WTC11 (cell line): ENCODE measurements around the gene NOTO. TPM values are rescaled to one million over a fixed set of nuclear protein-coding genes. Genes with fewer than 3 reads are reported as not detected.
A peak's percentile ranks its signal among the peaks of the same experiment; 100 is the strongest.

Experiments used
- ATAC-seq: fragments of 200-7000 bp; cut with Tn5 transposase; 2 replicates; pipeline ENCODE4 v1.10.0; 2021; ENCODE audit warnings: mild to moderate bottlenecking, moderate library complexity
- CTCF ChIA-PET: fragments of 300-600 bp; sonication (Branson Sonifier 250); formaldehyde crosslinking; loops from one replicate; lab custom pipeline; 2021; ENCODE audit warnings: antibody characterized with exemption; lab: Charles Lee
- POLR2A ChIA-PET: fragments of 350-600 bp; sonication (Branson Sonifier 250); formaldehyde crosslinking; loops from one replicate; lab custom pipeline; 2021; ENCODE audit warnings: antibody characterized with exemption; lab: Charles Lee
- DNase-seq: peaks from one replicate; pipeline ENCODE4 v3.0.0; 2021; ENCODE audit warnings: low spot score
- H3K27ac Mint-ChIP-seq: 2 replicates; pipeline ENCODE4 v1.8.0; 2021; ENCODE audit warnings: mixed read lengths
- H3K27me3 Mint-ChIP-seq: 2 replicates; pipeline ENCODE4 v1.8.0; 2021; ENCODE audit warnings: low read depth, mild to moderate bottlenecking, moderate library complexity, mixed read lengths
- H3K36me3 Mint-ChIP-seq: 2 replicates; pipeline ENCODE4 v1.8.0; 2021; ENCODE audit warnings: mixed read lengths
- H3K4me1 Mint-ChIP-seq: 2 replicates; pipeline ENCODE4 v1.8.0; 2022; ENCODE audit warnings: mixed read lengths
- H3K4me3 Mint-ChIP-seq: 2 replicates; pipeline ENCODE4 v1.8.0; 2021; ENCODE audit warnings: mild to moderate bottlenecking, moderate library complexity, mixed read lengths
- H3K9me3 Mint-ChIP-seq: 2 replicates; pipeline ENCODE4 v1.8.0; 2021; ENCODE audit warnings: mixed read lengths
- ATF1 ChIP-seq: sonication (generic); formaldehyde crosslinking; IDR thresholded peaks from 2 replicates; pipeline ENCODE4 v1.8.1; 2023; ENCODE audit warnings: mild to moderate bottlenecking, moderate library complexity, missing genetic modification reagents
- ATF2 ChIP-seq: sonication (generic); formaldehyde crosslinking; IDR thresholded peaks from 2 replicates; pipeline ENCODE4 v1.8.1; 2022; ENCODE audit warnings: low read depth, missing genetic modification reagents, borderline replicate concordance
- CBFB ChIP-seq: sonication (generic); formaldehyde crosslinking; IDR thresholded peaks from 2 replicates; pipeline ENCODE4 v1.8.1; 2022; ENCODE audit warnings: mild to moderate bottlenecking, low read depth, missing genetic modification reagents
- CREB1 ChIP-seq: sonication (generic); formaldehyde crosslinking; IDR thresholded peaks from 2 replicates; pipeline ENCODE4 v1.8.0; 2023; ENCODE audit warnings: mild to moderate bottlenecking, missing genetic modification reagents
- CTCF ChIP-seq: fragments of 200-600 bp; IDR thresholded peaks from 2 replicates; pipeline ENCODE4 v1.8.0; 2022; ENCODE audit warnings: antibody characterized with exemption
- E2F4 ChIP-seq: sonication (generic); formaldehyde crosslinking; IDR thresholded peaks from 2 replicates; pipeline ENCODE4 v1.8.1; 2022; ENCODE audit warnings: low read depth, mild to moderate bottlenecking, moderate library complexity, missing genetic modification reagents, borderline replicate concordance
- ERG ChIP-seq: fragments of 250-450 bp; sonication (Bioruptor Pico); IDR thresholded peaks from 2 replicates; pipeline ENCODE4 v1.8.0; 2021; ENCODE audit warnings: mild to moderate bottlenecking
- FOXK1 ChIP-seq: sonication (generic); formaldehyde crosslinking; IDR thresholded peaks from 2 replicates; pipeline ENCODE4 v1.8.0; 2022; ENCODE audit warnings: mild to moderate bottlenecking, moderate library complexity, missing genetic modification reagents
- FOXP1 ChIP-seq: sonication (generic); formaldehyde crosslinking; IDR thresholded peaks from 2 replicates; pipeline ENCODE4 v1.8.0; 2022; ENCODE audit warnings: missing genetic modification reagents, mild to moderate bottlenecking, moderate library complexity, borderline replicate concordance
- MXD4 ChIP-seq: fragments of 250-450 bp; sonication (Bioruptor Pico); IDR thresholded peaks from 2 replicates; pipeline ENCODE4 v1.8.0; 2021; ENCODE audit warnings: mild to moderate bottlenecking, moderate library complexity, borderline replicate concordance
- MYBL2 ChIP-seq: sonication (generic); formaldehyde crosslinking; IDR thresholded peaks from 2 replicates; pipeline ENCODE4 v1.8.1; 2023; ENCODE audit warnings: mild to moderate bottlenecking, moderate library complexity, missing genetic modification reagents
- PRRX2 ChIP-seq: fragments of 250-450 bp; sonication (Bioruptor Pico); IDR thresholded peaks from 2 replicates; pipeline ENCODE4 v1.8.0; 2021; ENCODE audit warnings: mild to moderate bottlenecking
- RELA ChIP-seq: sonication (generic); formaldehyde crosslinking; IDR thresholded peaks from 2 replicates; pipeline ENCODE4 v1.8.1; 2022; ENCODE audit warnings: missing genetic modification reagents, mild to moderate bottlenecking, borderline replicate concordance
- SMAD3 ChIP-seq: sonication (generic); formaldehyde crosslinking; IDR thresholded peaks from 2 replicates; pipeline ENCODE4 v1.8.0; 2022; ENCODE audit warnings: missing genetic modification reagents, mild to moderate bottlenecking, borderline replicate concordance
- SOX15 ChIP-seq: fragments of 250-450 bp; sonication (Bioruptor Pico); IDR thresholded peaks from 2 replicates; pipeline ENCODE4 v1.9.0; 2021; ENCODE audit warnings: mild to moderate bottlenecking
- SP1 ChIP-seq: sonication (generic); formaldehyde crosslinking; conservative IDR thresholded peaks from 2 replicates; pipeline ENCODE4 v1.8.1; 2022; ENCODE audit warnings: missing genetic modification reagents
- TCF7 ChIP-seq: sonication (generic); formaldehyde crosslinking; IDR thresholded peaks from 2 replicates; pipeline ENCODE4 v1.8.0; 2022; ENCODE audit warnings: mild to moderate bottlenecking, low read depth, missing genetic modification reagents, moderate library complexity
- TEAD1 ChIP-seq: sonication (generic); formaldehyde crosslinking; IDR thresholded peaks from 2 replicates; pipeline ENCODE4 v1.8.0; 2022; ENCODE audit warnings: mild to moderate bottlenecking, missing genetic modification reagents
- TEAD4 ChIP-seq: sonication (generic); formaldehyde crosslinking; IDR thresholded peaks from 2 replicates; pipeline ENCODE4 v1.8.0; 2022; ENCODE audit warnings: mild to moderate bottlenecking, missing genetic modification reagents
- ZBTB21 ChIP-seq: sonication (generic); formaldehyde crosslinking; IDR thresholded peaks from 2 replicates; pipeline ENCODE4 v1.8.1; 2023; ENCODE audit warnings: mild to moderate bottlenecking, missing genetic modification reagents, borderline replicate concordance
- ZNF232 ChIP-seq: sonication (generic); formaldehyde crosslinking; IDR thresholded peaks from 2 replicates; pipeline ENCODE4 v1.8.0; 2022; ENCODE audit warnings: mild to moderate bottlenecking, missing genetic modification reagents
- ZNF263 ChIP-seq: sonication (generic); formaldehyde crosslinking; IDR thresholded peaks from 2 replicates; pipeline ENCODE4 v1.8.1; 2022; ENCODE audit warnings: low read depth, mild to moderate bottlenecking, moderate library complexity, missing genetic modification reagents
- ZNF317 ChIP-seq: sonication (generic); formaldehyde crosslinking; IDR thresholded peaks from 2 replicates; pipeline ENCODE4 v1.8.1; 2023; ENCODE audit warnings: low read depth, mild to moderate bottlenecking, moderate library complexity, missing genetic modification reagents, borderline replicate concordance
- ZNF396 ChIP-seq: fragments of 250-450 bp; sonication (Bioruptor Pico); IDR thresholded peaks from 2 replicates; pipeline ENCODE4 v1.8.0; 2021; ENCODE audit warnings: mild to moderate bottlenecking, moderate library complexity, borderline replicate concordance
- ZNF423 ChIP-seq: fragments of 250-450 bp; sonication (Bioruptor Pico); IDR thresholded peaks from 2 replicates; pipeline ENCODE4 v2.1.2; 2022; ENCODE audit warnings: mild to moderate bottlenecking, moderate library complexity
- ZNF532 ChIP-seq: fragments of 250-450 bp; sonication (Bioruptor Pico); IDR thresholded peaks from 2 replicates; pipeline ENCODE4 v1.9.0; 2021; ENCODE audit warnings: mild to moderate bottlenecking, borderline replicate concordance
- ZNF671 ChIP-seq: fragments of 250-450 bp; sonication (Bioruptor Pico); IDR thresholded peaks from 2 replicates; pipeline ENCODE4 v1.8.0; 2021; ENCODE audit warnings: mild to moderate bottlenecking
- total RNA-seq: library from RNA; stranded (reverse); gene quantifications from 3 replicates; pipeline ENCODE4 v1.2.3, GENCODE V29; 2021

The NOTO gene
- total RNA-seq, 1 experiment from 2014 or later: 0.15 TPM

- Mint-ChIP-seq H3K36me3 (peaks cover 6% of the 10 kb centered on the region), H3K4me1 (peaks cover 33% of the 10 kb centered on the region), H3K27ac (peak within 1 kb of the TSS; percentile 98), H3K27me3 (no peaks in the 10 kb centered on the region; the same call in 1 of the 2 replicates), H3K9me3 (no peaks in the 10 kb centered on the region), H3K4me3 (peak within 1 kb of the TSS; percentile 100)
- POLR2A ChIA-PET: interaction anchor here (0.8 to 2.1 kb wide), 9 partner anchors 10 to 152 kb away, joined by 3 to 7 read pairs (median 3); no protein-coding TSS in a partner anchor
- peak; percentile 49 for ATAC-seq
- CTCF ChIA-PET: interaction anchor here (0.8 to 3.0 kb wide), 11 partner anchors 17 to 347 kb away, joined by 3 to 39 read pairs (median 4); partner anchors contain the start of genes EGR4 and SPR
- DNase-seq: peak; percentile 86
- TF ChIP-seq E2F4 (CRISPR knock-in tag) (no peak), ATF2 (no peak), ZNF396 (CRISPR knock-in tag) (no peak), FOXP1 (CRISPR knock-in tag) (no peak; the same call in 1 of the 2 replicates), CREB1 (CRISPR knock-in tag) (no peak), ERG (no peak), ZNF263 (no peak), CTCF (no peak), ZBTB21 (CRISPR knock-in tag) (no peak), MYBL2 (CRISPR knock-in tag) (peak; percentile 62; the same call in 1 of the 2 replicates), FOXK1 (CRISPR knock-in tag) (peak; percentile 76; the same call in 1 of the 2 replicates), SOX15 (no peak), ZNF671 (CRISPR knock-in tag) (no peak), ZNF232 (CRISPR knock-in tag) (no peak), ZNF423 (no peak), SMAD3 (CRISPR knock-in tag) (no peak), ZNF532 (CRISPR knock-in tag) (no peak), ATF1 (CRISPR knock-in tag) (no peak), SP1 (peak; percentile 54; the same call in 1 of the 2 replicates), TEAD4 (no peak), PRRX2 (CRISPR knock-in tag) (no peak; the same call in 1 of the 2 replicates), ZNF317 (CRISPR knock-in tag) (no peak), CBFB (CRISPR knock-in tag) (0 out of 2 replicates have a peak, but pooled peaks have one; percentile 74), TCF7 (CRISPR knock-in tag) (no peak), RELA (CRISPR knock-in tag) (no peak), TEAD1 (no peak), MXD4 (CRISPR knock-in tag) (no peak)
Observed at GRCh38 chr2:73233932-73234832, 31.8 kb downstream of the NOTO start, which contains the start of gene CCT7. Gene CCT7, plus strand, starts transcription at chr2:73234308. Its CDS starts 71 bp downstream, at chr2:73234379.
